ENCODE measurements around the gene WDR49. TPM values are rescaled to one million over a fixed set of nuclear protein-coding genes. Genes with fewer than 3 reads are reported as not detected.

WDR49 gene
- polyA plus RNA-seq, 3 donors, result 0.16 TPM; not detected in 2

DNA sequence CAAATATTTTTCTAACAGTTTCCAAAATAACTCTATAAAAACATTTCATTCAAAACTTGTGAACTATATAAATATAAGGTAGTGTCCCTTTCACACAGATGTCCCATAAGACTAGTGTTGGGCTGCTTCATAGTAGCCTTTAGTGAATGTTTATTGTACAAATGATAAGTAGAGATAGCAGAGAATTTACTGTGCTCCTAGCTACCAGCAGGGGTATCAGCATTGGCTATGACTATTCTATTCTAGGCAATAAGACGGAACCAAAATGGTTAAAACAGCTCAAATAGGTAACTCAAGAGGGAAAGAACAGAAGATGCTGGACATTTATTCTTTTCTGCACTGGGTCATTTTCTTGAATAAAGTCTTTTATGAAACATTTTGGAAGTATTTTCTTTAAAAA lies 202.5 kb downstream of the WDR49 start:
- WGBS, 3 donors, result 0 to 41% (median 0%) methylated on average over 1 of the region's 1 CpG
- no peak overlapping the region for H3K27ac ChIP-seq (ENCODE audit: low read depth, low read length)

DNA sequence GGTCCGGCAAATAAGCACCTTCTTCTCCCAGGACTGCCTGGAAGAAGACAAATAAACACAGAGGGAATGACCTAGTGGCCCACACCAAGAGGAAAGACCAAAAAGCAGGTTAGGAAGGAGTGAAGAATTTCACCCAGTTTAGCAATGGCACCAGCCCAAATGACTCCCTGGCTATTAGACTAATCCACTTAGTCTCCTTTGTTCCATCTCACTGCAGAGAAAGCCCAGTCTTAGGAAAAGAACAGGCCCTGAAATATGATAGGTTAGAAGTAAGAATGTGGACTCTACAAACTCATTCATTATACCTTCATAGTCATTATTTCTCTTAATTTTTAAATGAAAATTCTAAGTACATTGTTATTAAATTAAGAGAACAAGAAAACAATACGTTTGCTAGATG lies 203.1 kb downstream of the WDR49 start:
- 49 to 84% (median 62%) methylated on average over 2 of the region's 2 CpGs for WGBS, 3 donors
- no peak overlapping the region for H3K27ac ChIP-seq (ENCODE audit: low read depth, low read length)

DNA sequence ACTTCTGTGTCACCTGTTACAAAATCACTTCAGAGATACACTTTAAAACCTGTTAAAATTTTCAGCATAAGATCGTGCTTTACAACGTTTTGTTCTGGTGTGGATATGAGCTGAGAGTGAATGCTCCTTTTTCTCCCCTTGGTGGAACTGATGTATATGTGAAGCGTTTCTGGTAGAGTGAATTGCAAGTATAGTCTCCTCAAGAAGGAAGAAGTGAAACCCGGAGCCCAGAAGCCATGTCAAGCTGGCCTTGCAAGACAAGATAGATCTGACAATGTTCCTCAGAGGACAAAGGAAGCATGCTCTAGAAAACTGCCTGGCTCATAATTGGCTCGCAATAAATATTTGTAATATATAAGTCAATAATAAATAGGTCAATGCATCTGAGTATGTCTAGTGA lies 203.5 kb downstream of the WDR49 start:
- 81 to 91% (median 83%) methylated on average over 5 of the region's 5 CpGs for WGBS, 3 donors
- no peak overlapping the region for H3K27ac ChIP-seq (ENCODE audit: low read depth, low read length)

DNA sequence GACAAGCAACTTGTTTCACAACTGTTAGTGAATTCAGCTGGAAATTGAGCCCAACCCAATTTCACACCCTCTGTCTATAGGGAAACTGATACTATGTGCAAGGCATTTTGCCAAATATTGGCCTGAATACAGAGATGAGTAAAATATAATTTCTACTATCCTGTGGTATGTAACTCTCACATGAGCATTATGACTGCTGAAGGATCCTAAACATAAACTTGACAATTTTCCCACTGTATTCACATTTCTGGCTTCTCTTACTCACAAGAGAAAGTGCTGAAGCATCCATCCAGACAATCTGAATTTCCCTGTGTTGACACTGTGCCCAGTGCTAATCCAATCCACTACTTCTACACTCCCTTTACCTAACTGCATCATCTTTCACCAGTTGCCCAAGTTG lies 208.3 kb downstream of the WDR49 start:
- H3K27ac ChIP-seq (ENCODE audit: low read depth, low read length), result no peak overlapping the region

DNA sequence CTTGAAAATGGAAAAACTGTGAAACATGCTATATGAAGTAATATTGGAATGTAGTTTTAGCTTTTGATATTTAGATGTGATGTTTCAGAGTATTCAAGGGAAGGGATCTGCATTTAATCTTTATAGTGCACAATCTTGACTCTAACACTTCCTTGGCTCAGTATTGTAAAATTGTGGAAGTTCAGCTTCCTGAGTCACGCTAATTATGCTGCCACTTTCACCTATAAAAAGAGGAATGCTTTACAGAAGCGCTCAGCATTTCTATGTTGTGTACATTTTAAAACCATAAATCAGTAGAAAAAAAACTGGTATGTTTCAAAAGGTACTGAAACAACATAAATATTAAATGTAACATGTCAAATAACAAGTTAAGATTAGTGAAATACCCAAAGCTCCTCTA lies 212.5 kb downstream of the WDR49 start:
- H3K27ac ChIP-seq (ENCODE audit: low read depth, low read length), result no peak overlapping the region
- 38 to 91% (median 49%) methylated on average over 2 of the region's 2 CpGs for WGBS, 3 donors

DNA sequence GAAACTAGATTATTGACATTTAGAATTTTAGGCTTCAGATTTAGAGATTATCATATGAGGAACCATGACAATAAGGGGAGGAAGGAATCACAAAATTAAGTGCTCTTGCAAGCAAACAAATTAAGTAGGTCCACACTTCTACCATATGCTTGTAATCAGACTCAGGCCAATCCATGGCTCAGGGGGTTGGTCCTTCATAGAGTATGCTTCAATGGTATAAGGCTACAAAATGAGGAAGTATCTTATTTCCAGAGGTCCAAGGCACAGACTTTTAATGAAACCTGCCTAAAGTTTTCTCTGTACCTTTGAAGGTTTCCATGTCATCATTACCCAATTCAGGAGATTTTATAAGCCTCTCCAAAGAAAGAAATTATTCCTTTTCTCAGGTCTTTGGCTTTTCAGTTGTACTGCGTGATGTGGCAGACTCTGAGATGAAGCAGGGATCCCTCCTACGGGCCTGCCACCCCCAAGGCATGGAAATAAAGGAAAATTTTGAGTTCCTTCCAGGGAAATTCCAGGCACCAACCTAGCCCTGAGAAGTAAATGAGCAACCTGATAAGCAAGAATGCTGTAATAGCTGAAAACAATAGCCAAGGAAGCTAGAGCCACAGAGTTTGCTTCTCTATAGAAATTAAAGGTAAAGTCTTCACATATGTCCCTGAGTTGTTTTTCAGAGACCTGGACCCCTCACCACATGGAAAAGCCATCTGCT lies 216.2 kb downstream of the WDR49 start:
- 58 to 75% (median 70%) methylated on average over 2 of the region's 2 CpGs for WGBS, 3 donors
- H3K27ac ChIP-seq (ENCODE audit: low read depth, low read length), result no peak overlapping the region

Other genes with a start within 250 kb of the WDR49 start
- gene SERPINI2, start 179.9 kb downstream of the WDR49 start, polyA plus RNA-seq, result 100 to 1,000 TPM in 1 of 3 donors, under 1 TPM in 2; 0.31 to 364 (median 0.90) TPM
- 10 to 100 TPM; 22.8 to 41.4 (median 36.0) TPM for gene PDCD10, start 81.0 kb upstream of the WDR49 start, polyA plus RNA-seq
- gene SERPINI1, start 81.8 kb upstream of the WDR49 start, polyA plus RNA-seq, result 10 to 100 TPM; 15.0 to 36.7 (median 15.0) TPM

All from adipose tissue (tissue), 3 donors.